Muscle of arm (tissue), 12 donors: ENCODE data around the gene CSTF3. TPM values are rescaled to one million over a fixed set of nuclear protein-coding genes. Genes with fewer than 3 reads are reported as not detected.
"Not testable (repeated sequence)": the region's sequence is repeated elsewhere in the genome, so short reads cannot be mapped to it uniquely, and the experiment has no call there.

Experiments
- DNase-seq: peaks from one replicate; pipeline ENCODE4 v3.0.0-alpha.2; 2013
- polyA plus RNA-seq, 12 donors: library from polyadenylated mRNA; unstranded; fragments of 120-200 nt; gene quantifications; one replicate each; pipeline ENCODE4 v1.2.1, GENCODE V29; 2013; ENCODE audit not compliant: insufficient read length in 12 of 12

The CSTF3 gene
- polyA plus RNA-seq, 12 donors: 28.6 to 52.0 (median 39.4) TPM; not detected in 1

DNA sequence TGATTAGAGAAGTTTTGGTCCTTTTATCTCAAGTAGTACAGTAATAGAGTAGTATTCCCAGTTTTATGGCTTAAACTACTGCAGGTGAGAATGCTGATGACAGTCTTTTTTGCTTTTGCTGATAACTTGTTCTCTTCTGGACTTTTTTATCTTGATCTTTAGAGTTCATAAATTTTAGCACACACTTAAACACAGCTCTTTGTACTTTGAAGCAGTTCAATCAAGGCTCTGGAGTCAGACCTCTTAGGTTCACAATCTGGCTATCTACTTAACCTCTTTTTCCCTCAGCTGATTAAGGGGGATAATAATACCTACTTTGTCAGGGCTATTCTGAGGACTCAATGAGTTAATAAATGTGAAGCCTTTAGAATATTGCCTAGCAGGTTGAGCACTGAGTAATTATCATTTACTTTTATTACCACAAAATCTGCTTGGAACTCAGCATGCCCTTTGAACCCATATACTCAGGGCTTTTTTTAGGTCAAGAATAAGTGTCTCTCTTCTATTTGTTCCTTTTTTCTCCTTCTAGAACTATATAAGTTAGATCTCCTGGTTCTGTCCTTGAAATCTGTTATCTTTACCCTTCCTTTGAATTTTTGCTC lies 51.9 kb downstream of the CSTF3 start:
- DNase-seq: no peak

DNA sequence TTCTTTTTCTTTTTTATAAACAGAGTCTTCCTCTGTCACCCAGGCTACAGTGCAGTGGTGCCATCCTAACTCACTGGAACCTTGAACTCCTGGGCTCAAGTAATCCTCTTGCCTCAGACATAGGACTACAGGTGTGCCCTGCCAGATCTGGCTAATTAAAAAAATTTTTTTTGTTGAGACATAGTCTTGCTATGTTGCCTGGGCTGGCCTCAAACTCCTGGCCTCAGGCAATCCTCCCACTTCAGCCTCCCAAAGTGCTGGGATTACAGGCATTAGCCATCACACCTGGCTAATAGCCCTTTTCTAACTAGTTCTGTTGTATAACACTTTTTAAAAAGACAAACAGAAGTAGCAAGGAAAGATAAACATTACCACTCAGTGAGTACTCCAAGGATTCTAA lies 57.4 kb downstream of the CSTF3 start:
- no peak for DNase-seq

DNA sequence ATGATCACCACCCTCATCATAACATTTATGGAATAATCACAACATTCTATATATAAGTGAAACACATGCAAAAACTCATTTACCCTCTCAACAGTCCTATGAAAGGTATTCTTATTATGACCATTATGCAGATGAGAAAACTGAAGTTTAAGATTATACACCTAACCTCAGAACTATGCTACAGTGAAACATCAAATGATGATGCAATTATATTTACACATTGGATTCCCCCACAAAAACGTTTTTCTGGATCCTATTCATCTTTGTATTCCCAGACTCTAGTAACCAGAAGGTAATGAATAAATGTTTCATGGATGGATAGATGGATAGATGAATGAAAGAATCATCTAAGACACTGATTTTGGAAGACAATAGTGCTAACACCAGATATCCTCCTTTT lies 67.1 kb downstream of the CSTF3 start:
- no peak for DNase-seq

DNA sequence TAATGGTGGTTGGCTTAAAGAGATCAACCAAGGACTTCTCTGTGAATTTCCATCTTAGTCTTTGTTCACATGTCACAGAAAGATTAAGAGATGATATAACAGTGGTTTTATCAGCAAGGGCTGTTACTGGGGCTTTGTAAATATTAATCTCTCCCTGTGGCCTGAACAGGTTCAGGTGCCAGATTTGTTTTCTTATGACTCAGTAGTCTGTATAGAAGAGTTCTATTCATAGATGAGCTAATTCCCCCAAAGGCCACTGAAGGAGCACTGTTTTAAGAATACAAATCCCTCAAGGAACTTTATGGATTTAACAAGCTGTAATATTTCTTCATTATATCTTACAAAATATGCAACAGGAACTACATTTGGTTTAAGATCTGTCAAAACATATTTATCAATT lies 71.5 kb downstream of the CSTF3 start:
- DNase-seq: no peak

DNA sequence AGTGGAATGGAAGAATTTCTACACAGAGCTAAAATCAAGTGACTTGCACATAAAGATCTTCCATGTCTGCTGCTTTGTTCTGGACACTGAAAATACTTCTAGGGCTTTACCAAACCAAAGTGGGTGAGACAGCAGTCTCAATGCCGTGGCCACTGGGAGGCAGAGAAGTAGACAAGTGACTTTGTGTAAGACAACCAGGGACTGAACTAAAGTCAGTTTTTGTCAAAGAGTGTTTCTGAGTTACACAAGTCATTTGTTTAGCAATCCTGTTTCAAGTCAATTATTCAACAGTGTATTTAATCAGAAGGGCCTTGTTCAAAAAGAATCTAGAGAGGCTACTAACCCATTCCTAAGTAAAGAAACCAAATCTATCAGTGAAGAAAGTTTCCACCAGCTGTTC lies 75.3 kb downstream of the CSTF3 start:
- DNase-seq: no peak

DNA sequence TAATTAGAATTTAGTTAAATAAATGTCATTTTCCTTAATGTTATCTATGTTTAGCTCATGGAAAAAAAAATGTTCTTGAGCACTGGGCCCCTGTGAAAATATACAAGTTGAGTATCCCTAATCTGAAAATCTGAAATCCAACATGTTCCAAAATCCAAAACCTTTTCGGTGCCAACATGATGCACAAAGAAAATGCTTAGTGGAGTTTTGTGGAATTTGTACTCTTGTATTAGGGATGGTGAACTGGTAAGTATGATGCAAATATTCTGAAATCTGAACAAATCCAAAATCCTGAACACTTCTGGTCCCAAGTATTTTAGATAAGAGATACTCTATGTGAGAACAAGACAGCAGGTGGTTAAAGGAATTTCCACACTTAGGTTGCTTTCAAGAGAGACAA lies 77.4 kb downstream of the CSTF3 start:
- DNase-seq: no peak

DNA sequence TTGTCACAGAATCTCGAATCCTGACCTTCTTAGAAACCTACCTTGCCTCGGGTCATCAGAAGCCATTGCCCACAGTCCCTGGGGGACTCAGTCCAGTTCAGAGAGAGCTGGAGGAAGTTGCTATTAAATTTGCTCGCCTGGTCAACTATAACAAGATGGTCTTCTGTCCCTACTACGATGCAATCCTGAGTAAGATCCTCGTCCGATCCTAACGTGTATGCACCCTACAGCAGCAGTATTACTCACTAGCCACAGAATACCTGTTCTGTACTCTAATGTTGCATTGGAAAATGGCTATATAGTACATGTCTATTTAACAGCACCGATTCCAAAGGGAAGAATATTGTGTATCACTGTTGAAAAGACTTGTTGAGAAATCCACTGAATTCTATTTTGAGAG lies 88.8 kb downstream of the CSTF3 start:
- no peak for DNase-seq

DNA sequence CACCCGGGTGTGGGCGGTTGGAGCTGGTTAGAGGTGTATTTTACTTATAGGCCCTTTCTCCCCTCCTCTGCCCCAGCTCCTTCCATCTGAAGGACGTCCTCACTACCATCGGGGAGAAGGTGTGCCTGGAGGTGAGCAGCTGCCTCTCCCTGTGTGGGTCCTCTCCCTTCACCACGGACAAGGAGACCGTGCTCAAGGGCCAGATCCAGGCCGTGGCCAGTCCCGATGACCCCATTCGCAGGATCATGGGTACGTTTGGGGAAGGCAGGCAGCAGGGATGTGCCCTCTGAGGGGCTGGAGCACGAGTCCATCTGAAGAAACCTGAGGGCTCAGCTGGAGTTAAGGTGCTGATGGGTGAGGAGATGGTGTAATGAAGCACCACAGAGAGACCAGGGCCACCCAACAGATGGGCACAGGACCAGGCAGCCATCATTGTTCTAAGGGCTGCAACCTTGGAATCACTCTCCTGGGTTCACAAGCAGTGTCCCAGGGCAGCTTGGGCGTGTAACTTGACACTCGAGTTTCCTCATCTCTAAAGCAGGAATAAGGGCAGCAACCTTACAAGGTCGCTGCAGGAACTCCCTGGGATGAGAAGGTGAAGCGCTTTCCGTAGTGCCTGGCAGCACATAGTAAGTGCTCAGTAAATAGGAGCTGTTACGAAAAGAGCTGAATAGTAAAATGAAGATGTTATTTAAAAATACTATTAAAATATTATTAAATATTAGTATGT lies 92.5 kb downstream of the CSTF3 start:
- no peak for DNase-seq

DNA sequence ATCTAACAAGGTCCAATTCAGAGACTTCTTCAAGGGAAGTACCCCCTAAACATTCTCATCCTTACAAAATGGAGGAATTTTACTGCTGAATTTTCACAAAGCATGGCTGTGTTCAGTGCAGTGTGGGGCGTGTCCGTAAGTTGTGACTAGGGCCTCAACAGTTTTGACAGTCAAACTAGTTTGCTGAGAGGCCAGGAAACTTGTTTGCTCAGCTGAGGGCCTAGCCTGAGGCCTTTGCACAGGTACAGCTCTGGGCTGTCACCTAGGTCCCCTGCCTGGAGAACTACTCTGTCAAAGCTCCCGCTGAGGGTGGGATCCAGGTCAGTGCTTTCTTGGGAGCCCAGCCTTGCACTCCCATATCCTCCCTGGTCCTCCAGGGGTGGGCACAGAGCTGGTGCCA lies 94.0 kb downstream of the CSTF3 start:
- no peak for DNase-seq

DNA sequence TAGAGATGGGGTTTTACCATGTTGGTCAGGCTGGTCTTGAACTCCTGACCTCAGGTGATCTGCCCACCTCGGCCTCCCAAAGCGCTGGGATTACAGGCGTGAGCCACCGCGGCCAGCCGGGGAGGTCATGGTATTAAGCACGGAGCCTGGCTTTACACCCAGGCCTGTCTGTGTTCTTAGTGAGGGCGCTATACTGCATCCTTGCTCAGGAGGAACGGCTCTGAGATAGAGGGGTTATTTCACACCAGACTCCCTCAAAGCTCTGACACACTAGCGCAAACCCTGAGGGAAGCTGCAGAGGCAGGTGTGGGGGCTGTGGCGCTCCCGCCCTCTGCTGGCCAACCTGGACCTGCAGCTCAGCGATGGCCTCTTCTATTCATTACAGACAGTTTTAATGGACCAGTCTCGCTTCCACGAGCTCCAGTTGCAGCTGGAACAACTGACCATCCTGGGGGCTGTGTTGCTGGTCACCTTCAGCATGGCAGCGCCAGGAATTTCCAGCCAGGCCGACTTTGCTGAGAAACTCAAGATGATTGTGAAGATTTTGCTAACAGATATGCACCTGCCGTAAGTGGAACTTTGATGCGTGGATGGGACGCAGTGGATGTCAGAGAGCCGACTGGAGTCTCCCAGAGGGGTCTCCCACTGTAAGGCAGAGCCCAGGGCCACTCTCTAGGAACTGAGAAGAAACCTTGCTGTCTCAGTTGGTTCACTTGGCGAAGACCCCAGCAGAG lies 95.7 kb downstream of the CSTF3 start:
- DNase-seq: peak; percentile 40

DNA sequence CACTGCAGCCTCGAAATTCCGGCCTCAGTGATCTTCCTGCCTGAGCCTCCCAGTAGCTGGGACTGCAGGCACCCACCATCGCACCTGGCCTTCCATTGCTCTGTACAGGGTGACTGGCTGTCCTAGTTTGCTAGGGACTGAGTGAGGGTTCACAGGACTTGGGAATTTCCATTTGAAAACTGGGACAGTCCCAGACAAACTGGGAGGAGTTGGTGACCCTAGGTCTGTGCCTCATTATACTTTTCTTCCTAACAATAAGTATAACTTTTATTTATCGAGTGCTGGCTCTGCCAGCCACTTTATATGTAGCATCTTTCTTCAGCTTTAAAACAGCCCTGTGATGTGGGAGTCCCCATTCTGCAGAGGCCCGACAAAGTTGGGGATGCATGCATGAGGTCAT lies 96.4 kb downstream of the CSTF3 start:
- DNase-seq: no peak

DNA sequence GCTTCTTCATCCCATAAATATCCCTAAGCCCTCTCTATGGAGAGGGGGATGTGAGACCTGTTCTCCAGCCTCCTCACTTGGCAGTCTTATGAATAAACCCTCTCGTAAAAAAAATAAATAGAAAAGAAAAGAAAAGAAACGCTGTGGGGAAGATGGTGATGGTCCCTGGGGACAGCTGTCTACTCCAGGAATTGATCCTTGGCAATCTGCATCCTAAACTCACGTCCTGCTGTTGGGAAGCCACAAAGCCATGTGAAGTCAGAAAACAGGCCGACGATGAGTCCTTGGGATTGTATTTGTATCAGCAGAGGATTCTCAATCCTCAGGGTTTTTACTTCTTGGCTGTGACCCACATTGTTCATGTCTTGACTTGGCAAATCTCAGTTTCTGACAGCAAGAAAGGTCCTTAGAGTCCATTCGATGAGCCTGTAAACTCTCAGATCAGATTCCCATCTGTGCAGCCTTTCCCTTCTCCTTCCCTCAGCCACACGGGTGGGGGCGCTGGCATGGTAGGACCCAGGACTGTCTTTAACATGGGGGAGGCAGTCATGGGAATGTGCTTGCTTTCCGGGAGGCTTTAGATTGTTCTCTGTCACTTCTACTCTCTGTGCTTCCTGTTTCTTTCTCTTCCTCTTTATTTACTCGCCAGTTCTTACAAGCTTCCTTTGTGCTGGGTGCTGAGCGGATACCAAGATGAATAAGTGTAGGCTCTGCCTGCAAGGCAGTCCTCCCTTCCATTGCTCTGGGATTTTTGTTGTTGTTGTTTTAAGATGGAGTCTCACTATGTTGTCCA lies 97.1 kb downstream of the CSTF3 start:
- DNase-seq: no peak

DNA sequence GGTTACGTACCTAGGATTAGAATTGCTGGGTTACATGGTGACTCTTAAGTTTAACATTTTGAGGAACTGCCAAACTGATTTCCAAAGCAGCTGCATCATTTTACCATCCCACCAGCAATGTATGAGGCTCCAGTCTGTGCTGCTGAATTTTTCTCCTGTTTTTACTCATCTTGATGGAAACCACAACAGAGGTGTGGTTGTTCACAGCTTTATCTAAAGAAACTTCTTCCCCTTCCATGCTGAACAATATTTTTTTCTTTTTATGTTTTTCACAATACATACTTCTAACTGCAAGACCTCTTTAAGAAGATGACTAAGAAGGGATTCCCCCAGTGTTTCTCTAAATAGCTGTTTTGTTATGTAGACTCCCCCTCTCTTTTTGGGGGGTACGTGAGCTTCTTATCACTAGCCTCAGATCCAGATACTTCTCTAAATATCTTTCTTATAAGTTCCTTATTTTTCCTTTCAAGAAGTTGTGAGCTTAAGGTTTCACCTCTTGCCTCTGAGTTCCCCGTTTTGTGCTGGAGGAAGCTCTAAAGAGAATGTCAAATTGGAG lies 97.9 kb downstream of the CSTF3 start:
- no peak for DNase-seq

DNA sequence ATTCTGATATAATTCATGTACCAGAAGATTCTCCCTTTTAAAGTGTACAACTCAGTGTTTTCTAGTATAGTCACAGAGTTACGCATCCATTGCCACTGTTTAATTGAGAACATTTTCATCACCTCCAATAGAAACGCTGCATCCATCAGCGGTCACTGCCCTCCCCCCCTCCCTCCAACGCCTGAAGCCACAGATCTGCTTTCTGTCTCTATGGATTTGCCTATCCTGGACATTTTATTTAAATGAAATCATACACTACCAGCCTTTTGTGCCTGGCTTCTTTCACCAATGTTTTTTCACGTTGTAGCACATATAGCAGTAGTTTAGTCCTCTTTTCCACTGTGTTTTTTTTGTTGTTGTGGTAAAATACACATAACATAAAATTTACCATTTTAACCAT lies 99.1 kb downstream of the CSTF3 start:
- no peak for DNase-seq

DNA sequence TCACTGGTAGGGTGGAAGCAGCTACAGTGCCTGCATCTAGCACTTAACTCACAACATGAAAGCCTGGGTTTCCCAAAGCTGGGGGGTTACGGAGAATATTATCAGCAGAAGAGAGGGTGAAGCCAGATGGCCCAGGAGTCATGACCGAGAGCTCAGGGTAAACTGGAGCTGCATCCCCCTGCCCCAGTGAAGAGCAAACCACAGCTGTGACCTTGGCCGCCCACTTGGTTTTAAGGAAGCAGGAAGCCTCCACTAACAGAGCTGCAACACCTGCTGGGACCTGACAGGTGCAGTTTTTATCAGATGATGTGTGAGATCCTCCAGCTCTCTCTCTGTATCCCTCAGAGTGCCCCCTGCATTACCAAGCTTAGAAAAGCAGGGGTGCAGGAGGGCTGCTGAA lies 101.0 kb downstream of the CSTF3 start:
- no peak for DNase-seq

DNA sequence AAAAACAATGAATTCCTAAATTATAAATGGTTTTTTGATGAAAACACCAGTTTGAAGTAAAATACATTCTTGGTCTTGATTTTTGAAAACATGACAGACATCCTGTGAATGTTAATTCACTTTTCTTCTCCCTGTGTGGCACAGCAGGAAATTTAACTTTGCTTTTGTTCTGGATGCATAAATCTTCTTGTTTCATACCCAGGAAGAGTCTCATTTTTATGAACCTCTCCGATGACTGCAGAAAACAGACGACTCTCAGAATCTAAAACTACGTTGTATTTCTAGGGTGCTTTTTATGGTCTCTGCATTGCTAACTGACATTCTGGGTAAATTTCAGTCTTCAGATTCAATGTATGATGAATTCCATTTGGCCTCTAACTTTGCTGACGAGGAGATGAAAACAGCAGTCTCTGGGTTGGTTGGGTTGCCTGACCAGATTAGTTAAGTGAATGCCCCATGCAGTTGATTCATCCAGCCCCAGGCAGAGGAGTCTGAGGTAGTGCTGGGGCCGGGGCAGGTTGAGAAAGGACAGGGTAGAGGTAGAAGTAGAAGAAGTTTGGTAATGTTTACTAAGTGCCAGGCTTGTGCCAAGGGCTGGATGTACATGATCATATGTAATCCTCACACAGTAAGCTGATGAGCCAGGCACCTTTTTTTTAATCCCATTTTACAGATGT lies 101.8 kb downstream of the CSTF3 start:
- no peak for DNase-seq

DNA sequence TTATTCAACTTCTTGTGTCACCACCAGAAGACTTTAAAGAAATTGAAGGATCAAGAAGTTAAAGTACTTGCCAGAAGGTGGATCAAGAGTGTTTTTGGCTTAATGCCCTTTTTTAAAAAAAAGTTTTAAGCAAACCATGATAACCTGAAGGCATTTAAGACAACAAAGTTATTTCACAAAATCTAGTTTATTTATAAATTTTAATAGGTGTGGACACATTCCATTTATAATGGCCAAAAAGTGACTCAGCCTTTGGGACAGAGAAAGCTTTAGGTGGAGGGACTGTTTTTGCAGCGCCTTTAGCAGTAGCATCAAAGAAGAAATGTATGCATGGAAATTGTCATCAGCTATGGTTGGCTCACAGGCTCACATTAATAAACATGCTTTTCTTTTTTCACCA lies 104.0 kb downstream of the CSTF3 start:
- no peak for DNase-seq

DNA sequence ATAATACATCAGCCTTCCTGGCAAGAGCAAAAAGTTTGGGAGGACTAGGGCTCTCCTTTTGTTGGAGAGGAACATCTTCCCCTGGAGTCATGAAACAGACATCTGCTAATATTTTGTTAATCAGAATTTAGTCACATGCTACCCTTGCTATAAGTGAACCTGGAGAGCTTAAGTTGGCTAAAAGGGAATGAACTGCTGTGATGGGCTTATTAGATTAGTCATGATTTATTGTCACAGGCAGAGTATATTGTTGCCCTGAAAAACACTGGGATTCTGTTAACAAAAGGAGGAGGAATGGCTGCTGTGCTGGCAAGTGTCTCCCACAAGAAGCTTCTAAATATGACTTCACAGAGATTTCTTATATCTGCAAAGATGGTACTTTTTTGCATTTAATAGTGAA lies 105.9 kb downstream of the CSTF3 start:
- DNase-seq: no peak

DNA sequence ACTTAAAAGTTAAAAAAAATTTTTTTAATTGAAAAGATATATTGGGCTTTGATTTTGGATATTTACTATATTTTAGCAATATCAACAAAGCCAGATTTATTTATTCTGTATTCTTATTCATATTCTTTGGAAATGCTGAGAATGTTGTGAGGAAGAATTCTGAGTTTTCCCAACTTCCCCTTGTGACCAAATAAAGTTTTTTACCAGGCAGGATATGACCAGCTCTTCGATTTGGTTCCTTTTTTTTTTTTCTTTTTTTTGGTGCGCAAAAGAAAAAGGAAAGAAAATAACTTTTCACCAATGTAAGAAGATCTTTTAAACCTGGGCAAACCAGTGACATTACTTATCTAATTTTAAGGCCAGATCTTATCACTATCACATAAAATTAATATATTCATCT lies 109.0 kb downstream of the CSTF3 start:
- DNase-seq: no peak

DNA sequence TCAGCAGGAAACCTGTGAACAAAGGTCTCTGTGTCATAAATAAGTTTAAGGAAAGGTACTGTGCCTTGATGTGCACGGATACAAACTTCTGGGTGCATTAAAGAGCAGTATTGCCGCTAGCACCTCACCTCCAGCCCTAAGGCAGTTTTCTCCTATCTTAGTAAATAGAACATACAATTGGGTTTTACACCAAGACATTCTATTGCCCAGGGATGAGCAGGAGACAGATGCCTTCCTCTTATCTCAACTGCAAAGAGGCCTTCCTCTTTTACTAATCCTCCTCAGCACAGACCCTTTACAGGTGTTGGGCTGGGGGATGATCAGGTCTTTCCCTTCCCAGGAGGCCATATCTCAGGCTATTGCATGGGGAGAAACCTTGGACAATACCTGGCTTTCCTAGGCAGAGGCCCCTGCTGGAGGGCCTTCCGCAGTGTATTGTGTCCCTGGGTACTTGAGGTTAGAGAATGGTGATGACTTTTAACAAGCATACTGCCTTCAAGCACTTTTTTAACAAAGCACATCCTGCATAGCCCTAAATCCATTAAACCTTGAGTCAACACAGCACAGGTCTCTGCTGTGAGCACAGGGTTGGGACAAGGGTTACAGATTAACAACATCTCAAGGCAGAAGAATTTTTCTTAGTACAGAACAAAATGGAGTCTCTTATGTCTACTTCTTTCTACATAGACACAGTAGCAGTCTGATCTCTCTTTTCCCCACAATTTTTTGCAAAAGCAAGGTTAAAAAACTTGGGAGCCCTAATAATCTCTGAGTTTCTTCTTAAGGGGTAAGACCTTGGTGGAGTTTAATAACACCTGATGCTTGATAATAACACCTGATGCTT lies 111.5 kb downstream of the CSTF3 start:
- DNase-seq: not testable (repeated sequence)

DNA sequence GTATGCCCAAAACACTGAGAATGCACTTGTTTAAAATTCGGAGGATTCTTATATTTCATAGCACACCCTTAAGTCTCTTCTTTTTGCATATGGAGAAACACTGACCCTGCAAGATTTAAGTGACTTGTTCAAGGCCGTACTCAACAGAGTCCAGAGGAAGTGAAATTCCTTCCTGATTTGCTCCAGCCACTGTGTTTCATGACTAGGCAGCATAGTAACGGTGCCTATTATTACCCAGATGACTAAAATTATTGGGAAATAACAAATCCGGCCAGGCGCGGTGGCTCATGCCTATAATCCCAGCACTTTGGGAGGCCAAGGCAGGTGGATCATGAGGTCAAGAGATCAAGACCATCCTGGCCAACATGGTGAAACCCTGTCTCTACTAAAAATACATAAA lies 112.6 kb downstream of the CSTF3 start:
- DNase-seq: not testable (repeated sequence)
